Bone marrow (tissue), 2 donors: Measurements from ENCODE around the gene ZNF407.
A peak's percentile ranks its signal among the peaks of the same experiment; 100 is the strongest.

Experiments
- DNase-seq, 2 donors: peaks; one replicate each; lab custom pipeline; 2025; lab: John Stamatoyannopoulos, UW

ZNF407 gene

DNA sequence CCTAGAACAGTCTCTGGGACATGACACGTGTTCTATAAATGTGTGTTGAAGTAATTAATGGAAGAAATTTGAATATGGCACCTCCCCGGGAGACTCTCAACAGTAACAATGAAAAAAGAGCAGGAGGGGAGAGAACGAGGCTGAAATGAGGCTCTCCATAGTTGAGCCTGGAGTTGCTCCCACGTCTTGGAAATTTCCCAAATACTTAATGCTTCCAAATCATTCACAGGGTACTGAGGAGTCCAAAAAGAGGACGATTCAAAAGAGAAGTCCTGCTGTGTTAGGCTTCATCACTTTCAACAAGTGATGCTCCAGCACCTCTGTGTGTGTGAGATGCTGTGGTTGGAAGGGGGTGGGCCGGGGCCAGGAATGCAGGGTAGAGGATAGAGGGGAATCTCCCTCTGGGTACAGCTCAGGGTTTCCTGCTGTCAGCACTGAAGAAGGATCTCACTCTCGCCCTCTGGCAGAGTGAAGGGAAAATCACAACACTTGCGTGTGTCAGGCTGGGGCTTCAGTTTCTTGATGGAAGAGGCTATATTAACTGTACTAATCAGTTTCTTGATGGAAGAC, 18.1 kb upstream of the ZNF407 start:
- no peak for DNase-seq

DNA sequence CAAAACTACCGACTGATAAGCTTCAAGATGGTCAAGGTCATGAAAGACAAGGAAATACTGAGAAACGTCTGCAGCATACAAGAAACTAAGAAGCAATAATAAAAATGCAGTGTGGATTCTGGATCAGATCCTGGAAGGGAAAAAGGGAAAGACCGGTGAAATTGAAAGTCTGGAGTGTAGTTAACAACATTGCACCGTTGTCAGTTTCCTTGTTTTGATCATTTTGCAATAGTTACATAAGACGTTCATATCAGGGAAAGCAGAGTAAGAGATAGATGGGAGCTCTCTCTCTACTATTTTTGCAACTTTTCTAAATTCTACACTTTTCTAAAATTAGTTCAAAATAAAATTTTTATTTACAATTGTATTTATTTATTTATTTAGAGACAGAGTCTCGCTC, 15.0 kb upstream of the ZNF407 start:
- DNase-seq, result no peak

DNA sequence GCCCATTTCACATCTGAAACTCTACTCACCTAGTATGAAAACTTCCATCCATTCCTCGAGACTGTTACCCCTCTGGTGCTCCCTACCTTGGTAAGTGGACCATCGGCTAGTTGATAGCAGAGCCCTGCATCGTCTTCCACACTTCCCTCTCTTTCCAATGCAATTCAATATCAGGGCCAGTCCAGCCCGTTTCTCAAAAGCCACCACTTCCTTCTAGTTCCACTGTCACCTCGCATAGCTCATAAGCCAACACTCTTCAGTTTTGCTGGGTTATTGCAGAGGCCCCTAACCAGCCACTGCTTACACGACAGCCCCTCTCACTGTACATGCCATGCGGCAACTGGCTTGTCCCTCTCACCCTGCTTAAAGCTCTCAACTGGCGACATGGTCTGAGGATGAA, 10.2 kb upstream of the ZNF407 start:
- no peak for DNase-seq

DNA sequence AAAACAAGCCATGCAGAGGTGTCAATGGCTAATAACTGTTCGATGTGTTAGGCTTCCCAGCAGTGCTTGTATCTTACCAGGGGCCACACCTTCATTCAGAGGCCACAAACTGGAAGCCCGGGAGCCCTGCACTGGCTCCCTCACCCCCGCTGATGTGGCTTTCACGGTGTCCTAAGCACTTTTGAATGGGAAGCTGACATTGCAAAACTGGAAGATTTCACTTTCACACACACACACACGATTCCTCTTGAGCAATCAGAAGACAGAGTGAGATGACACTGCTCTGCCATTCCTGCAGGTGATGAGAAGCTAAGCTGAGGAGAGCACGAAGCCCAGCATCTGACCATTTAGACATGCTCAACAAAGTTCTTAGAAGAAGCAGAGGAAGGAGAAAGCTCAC, 8.6 kb upstream of the ZNF407 start:
- peak in 1 of 2 donors; percentile 10 for DNase-seq

DNA sequence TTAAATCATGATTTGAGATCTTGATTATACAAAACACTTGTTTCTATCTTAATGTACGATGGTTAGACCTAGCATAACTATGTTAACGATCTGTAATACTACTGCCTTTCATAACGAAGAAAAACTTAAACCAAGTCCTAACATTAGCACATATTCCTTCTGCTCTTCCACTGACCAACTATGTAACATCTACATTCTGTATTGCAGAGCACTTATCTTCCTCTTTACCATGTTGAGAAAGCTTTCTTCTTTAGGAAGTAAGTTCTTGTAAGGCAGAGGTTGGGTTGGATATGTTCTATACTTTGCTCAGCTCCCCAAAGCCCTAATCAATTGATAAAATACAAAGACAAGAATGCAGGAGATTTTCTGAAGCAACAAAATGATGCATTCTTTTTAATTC, 7.9 kb upstream of the ZNF407 start:
- DNase-seq, result no peak

DNA sequence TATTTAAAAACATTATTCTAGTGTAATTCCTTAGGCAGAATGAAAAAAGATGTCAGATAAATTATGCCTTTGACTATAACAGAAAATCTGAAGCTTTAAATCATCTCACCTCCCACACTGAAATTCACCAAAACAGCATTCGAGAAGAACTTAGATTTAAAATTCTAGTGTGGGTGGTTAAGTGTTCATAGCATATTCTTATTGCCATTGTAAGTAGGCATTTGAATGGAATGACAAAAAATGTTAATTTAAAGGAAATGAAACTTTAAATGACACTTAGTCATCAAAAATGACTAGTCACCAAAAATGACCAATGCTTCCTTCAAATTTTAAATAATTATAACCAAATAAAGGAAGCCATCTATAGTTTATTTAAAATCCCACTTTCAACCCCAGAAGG, 7.0 kb upstream of the ZNF407 start:
- no peak for DNase-seq

DNA sequence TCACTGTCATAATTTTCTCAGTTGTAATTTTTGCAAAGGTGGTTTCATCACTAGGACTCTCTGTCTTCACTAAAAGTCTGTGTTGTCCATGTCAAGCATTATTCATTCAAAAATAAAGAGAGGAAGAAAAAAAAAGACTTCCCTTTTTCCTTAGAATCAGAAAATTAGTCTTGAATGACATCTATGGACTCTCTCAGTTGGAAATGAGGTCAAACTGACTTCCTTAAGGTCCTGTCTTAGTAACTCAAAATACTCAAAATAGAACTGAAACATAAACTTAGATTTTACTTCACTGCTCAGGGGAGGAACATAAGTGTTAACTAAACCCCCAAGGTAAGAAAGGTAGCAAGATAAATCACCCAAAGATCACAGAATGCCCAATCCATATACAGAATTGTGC, 2.2 kb upstream of the ZNF407 start:
- peak in 1 of 2 donors; percentile 25 for DNase-seq

DNA sequence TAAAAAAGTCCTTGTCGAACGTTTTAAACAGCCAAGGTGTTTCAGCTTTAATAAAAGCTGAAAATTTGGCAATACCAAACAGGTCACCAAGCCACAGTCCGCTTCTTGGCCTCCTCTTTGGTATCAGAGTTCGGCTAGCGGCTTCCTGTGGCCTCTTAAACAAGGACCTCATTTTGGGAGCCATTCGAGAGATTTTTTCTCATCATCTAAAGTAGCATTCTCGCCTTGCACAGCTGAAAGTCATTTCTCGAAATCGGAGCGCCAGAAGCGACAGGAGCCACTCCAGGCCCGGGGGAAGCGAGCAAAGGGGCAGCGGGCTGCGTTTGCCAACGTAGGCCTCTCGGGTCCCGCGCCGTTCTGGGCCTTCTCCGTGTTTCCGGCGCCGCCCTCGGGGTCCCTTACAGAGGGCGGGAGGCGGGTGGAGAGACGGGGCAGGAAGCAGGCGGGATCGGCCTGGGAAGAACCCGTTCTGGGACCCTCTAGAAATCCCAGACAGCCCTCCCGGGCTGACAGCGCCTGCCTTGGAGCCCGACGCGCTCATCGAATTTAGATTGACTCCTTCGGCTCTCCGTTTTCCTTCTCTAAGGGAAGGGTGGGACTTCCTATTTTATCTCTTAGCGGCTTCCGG, 522 bp upstream of the ZNF407 start:
- peak in 1 of 2 donors; percentile 88 for DNase-seq

DNA sequence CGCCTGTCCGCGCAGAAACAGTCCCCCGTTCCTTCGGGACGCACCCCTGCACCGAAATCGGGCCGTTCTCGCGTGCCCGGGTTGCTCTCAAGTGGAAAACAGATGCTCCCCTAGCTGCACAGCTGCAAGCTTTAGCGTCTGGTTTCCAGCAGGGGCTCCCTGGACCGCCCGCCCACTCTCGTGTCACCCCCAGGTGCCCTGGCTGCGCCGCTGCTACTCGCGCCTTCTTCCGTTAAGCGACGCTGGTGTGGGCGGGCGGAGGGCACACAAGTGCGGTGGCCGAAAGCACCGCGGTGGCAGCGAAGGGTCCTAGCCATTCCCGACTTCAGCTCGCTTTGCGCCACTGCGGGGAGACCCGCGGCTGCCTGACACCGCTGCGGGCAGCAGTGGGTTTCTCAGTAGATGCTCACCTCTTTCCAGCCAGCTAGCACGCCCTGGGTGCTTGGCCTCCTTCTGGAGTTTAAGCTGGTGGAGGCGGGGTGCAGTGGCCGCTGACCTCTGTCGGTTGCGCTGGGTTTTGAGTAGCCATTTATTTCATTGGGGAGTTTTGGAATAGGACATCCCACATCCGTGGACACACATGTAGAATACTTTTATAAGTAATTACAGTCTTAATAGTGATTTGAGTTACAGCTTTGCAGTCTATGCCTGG, 806 bp downstream of the ZNF407 start:
- peak; percentile 31 to 45 for DNase-seq

DNA sequence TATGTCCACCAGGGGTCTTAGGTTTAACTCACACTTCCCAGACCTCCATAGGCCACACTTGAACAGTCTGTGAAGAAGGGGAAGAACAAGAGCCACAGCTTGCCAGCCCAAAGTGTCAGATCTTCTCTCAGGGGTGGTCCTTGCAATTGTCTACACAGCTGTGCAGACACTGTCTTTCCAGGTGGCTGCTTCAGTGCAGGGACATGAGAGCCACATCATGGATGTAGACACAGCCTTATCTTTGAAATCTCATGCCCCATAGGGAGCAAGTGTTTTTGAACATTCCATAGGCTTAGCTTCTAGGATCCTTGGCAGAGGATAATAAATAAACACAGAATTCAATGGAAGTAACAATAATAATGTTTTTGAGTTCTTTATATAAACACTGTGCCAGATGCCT, 6.7 kb downstream of the ZNF407 start:
- no peak for DNase-seq

DNA sequence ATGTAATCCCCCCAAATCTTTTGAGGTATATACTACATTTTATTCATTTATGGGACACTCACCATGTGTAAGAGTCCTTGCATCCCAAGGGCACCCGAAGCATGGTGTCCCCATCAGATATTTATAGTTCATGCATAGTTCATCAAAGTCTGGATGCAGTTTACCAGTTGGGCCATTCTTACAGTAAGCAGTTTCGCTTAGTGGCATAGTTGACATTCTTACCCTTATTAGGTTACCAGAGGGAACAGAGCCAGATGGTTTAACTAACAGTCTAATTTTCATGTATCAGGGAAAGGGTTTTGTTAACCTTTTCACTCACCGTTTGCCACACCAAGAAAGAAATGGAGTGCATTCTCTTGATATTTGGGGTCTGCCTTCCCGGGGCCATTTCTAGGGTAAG, 7.1 kb downstream of the ZNF407 start:
- no peak for DNase-seq

DNA sequence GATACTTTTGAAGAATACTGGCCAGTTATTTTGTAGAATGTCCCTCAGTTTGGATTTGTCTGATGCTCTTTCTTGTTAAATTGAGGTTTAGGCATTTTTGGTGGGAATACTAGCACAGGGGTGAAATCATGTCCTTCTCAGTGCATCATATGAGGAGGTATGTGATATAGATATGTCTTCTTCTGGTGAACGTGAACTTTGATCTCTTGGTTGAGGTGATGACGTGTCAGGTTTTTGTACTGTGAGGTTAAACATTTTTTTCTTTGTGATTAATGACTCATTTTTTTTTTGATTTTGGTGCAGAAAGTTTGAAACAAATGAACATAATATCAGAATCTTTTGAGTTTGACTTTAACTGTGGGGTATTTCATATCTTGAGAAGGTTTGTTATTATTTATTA, 11.0 kb downstream of the ZNF407 start:
- DNase-seq, result no peak

DNA sequence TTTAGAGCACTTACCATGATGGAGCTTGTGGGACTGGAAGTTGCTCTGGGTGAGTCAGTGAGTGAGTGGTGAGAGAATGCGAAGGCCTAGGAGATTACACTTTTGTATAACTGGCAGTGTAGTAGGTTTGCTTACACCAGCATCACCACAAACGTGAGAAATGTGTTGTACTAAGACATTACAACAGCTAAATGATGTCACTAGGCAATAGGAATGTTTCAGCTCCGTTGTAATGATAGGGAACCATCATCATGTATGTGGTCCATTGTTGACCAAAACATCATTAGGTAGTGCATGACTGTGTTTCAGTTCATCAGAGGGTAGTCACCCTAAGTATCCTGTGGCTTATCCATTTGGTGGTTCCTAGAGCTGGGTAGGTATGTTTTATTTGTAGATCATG, 11.9 kb downstream of the ZNF407 start:
- DNase-seq, result no peak

DNA sequence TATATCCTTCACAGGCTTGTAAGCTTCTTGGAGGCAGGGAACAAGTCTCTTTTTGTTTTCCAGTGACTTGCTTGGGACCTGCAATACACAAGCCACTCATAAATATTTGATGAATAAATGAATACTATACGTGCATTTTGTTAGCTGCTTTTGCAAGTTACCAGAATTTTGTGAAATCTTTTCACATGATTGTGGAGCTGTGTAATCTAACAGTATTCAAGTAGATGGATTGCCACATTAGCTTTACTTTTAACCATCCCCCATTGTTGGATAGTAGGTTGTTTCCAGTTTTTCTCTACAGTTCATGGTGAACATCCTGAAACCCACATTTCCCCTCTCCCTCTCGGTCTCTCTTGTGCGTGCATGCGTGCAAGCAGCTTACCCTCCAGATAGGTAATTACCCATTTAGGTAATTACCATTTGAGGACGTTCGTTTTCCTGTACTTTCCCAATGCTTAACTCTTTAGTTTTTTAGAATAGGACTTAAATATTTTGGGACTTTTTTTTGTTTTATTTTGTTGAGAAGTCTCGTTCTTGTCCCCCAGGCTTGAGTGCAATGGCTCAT, 12.5 kb downstream of the ZNF407 start:
- no peak for DNase-seq

DNA sequence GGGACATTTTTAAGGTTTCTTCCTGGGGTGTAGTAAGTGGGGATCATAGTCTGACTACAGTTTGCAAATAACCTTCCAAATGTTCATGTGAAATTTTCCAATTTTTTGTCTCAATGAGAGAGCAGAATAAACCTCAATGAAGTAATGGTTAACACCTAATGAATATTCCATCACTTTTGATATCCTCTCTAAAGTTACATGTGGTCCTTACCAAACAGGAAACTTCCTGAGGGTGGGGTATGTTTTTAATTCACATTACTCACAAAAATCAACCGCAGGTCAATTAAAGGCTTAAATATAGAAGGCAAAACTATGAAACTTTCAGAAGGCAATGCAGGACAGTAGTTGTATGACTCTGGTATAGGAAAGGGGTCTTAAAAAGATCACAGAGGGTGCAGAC, 13.2 kb downstream of the ZNF407 start:
- no peak for DNase-seq

DNA sequence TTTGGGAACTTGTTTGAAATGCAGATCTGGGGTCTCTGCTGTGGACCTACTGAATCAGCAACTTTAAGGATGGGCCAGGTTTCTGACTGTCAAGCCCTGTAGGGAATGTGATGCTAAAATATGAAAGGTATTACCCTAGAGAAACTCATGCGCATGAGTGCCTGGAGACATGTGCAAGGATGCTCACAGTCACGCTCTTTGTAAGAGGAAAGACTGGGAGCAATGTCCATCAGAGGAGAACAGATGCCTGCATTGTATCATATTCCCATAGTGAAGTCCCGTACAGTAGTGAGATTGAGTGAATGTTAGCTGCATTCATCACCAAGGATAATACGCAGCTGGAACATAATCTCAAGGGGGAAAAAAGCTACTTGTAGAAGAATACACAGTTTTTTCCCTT, 14.1 kb downstream of the ZNF407 start:
- DNase-seq, result no peak

DNA sequence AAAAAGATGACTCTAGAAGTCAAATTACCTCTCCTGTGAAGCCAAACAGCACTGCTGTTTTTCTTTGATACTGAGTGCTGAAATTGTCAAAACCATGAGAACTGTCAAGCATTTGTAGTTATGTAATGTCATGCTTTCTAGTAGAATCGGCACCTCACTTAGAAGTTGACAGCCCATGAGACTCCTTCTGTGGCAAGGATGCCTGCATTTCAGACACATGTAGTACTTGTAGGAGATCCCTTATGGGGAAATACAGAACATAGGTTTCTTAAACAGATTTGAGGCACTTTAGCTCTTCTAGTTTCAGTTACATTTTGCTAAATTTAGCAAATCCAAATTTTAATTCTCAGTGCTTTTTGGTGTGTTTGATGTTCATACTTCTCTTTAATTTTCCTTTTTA, 15.7 kb downstream of the ZNF407 start:
- no peak for DNase-seq

DNA sequence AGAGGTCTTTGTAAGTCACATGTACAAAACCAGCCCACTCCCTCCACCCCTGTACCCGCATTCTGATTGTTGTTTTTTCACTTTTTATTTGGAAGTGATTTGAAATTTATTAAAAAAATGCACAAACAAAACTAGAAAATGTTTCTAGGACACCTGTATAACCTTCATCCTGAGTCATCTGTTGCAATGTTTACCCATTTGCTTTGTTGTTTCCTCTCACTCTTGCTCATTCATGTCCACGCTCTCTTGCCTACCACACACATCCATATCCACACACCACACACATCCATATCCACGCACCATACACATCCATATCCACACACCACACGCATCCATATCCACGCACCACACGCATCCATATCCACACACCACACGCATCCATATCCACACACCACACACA, 18.8 kb downstream of the ZNF407 start:
- no peak for DNase-seq

DNA sequence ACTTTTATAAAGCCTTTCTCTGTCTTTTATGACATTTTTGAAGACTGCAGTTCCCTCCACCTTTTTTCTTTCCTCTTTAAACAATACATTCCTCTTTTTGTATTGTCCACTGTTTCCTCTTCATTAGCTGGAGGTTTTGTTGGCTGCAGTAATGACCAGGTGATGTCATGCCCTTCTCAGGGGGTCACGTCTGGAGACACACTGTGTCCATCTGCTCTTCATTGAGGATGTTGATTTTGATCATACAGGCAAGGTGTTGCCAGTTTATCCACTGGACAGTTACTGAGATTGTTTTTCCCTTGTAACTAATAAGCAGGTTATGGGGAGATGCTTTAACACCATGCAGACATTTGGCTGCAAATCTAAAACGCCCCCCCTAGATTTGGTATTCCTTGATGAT, 19.8 kb downstream of the ZNF407 start:
- DNase-seq, result no peak

DNA sequence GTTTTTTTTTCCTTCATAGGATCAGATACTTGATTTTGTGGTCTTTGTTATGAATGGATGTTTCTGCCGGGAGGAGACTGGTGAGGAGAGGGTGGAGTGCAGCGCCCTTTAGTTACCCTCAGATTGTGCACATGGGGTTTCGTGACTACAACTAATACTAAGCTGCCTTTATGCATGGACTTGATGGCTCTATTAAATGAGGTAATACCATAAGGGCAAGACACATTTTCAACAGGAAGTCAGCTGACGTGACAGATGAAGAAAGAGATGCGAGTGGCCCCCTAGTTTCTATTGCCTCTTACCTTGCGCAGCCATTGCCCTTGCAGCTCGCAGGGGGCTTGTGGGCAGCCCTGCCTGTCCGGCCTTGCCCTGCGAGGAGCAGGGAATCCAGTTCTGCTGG, 24.4 kb downstream of the ZNF407 start:
- DNase-seq, result no peak

DNA sequence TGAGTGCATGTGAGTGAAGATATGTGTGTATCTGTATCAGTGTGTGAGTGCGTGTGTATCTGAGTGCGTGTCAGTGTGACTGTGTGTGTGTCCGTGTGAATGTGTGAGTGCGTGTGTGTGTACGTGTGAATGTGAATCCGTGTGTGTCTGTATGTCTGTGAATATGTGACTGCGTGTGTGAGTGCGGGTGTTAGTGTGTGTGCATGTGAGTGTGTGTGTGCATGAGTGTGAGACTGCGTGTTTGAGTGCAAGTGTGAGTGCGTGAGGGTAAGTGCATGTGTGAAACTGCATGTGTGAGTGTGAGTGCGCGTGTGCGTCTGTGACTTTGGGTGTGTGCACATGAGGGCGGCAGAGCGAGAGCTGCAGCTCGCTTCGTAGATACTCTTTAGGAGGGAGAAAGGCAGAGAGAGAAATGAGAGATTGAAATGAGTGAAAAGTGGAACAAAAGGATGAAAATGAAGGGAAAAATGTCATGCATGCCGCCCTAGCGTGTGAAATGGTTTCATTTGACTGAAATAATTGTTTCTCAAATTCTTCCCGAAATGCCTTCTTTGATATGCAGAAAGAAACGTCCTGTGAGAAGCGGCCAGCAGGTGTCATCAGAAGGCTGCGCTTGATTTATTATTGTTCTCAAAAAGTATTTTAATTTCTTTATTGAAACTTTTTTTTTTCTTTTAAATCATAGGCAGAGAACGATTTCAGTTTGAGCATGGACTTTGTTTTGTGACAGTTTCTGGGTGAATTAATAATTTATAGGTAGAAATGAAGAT, 25.6 kb downstream of the ZNF407 start:
- no peak for DNase-seq

DNA sequence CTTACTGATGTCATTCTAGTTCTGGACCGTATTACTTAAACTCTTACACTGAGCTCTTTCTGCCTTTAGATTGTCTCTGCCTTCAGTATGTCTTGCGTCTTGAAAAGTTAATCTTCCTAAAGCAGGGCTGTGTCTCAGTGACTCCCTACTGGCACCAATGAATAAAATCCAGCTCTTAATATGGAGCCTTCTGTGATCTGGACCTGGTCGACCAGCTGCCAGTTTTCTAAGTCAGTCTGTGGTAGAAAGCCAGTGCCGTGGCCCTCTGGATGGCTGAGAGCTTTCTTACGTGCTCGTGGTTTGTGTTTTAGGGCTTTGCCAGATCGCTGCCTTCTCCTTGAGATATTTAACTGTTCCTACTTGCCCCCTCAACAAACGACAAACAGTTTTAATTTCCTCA, 26.8 kb downstream of the ZNF407 start:
- no peak for DNase-seq

DNA sequence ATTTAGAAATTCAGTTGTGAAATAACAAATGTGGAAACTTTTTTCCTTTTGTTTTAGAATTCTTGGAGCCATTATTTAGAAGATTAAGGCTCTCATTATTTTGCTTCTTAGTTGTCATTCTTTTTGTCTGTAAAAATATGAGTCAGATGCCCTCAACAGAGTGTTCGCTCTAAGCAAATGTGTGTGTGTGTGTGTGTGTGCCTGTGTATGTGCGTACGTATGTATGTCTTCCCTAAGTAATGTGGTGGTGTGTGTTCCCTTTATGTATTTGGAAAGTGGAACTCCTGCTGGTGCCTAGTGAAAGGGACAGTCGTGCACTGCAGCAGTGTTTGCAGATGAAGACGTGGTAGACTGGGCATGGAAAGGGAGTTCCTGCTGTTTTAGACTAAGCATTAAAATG, 27.5 kb downstream of the ZNF407 start:
- DNase-seq, result no peak
